Fibroblast of the aortic adventitia (primary cell): ENCODE results near the gene PGAM1. TPM values are rescaled to one million over a fixed set of nuclear protein-coding genes. Genes with fewer than 3 reads are reported as not detected.
"Not testable (repeated sequence)": the region's sequence is repeated elsewhere in the genome, so short reads cannot be mapped to it uniquely, and the experiment has no call there.

Experiments used
- DNase-seq: peaks from one replicate; pipeline ENCODE4 v3.0.0-alpha.2; 2010; ENCODE audit warnings: low read depth
- H3K4me3 ChIP-seq: 2 replicates; pipeline ENCODE4 v1.5.1; 2011; ENCODE audit warnings: low read depth, mild to moderate bottlenecking, control low read depth, low read length, moderate library complexity
- total RNA-seq: library from RNA; depleted of rRNA; stranded (reverse); fragments of >200 nt; gene quantifications from 2 replicates; pipeline ENCODE4 v1.2.3, GENCODE V29; 2012; ENCODE audit warnings: low replicate concordance
- TF ChIP-seq, protein P1 (sequence below): IDR thresholded peaks from 2 replicates; pipeline ENCODE4 v1.5.1; 2011; ENCODE audit warnings: mild to moderate bottlenecking, low read length, control low read depth, inconsistent platforms; ENCODE audit not compliant: insufficient read depth

PGAM1 gene
- total RNA-seq, 1 donor: 362 TPM

DNA sequence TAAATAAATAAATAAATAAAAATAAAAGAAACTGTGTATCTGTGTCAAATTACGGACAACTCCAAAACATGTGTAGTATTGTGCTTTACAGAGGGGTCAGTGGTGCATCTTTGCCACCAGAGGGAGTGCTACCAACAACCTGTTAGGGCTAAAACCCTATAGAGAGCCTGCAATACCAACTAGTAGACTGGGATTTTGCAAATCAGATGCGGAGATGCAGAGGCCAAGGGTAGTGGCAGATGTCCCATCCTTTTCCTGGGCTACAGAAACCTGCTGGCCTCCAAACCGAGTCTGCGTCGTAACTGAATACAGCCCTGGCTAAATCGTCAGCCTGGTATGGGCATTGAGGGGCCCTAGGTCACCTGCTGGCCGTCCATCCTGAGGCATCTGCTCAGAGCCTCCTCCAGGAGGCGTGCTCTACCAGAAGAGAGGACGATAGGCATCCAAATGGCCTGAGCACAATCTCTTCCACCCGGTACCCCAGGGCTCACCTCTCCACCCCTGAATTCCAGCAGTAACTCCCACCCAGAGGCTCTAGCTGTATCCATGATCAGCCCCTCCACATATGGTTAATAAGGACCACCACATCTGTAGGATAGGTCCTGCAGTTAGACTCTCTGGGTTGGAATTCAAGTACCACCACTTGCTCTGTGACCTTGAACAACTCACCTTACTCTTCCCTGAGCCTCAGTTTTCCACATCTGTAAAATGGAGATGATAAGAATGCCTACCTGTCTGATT lies 18.6 kb upstream of the PGAM1 start:
- DNase-seq: peak; percentile 84
- TF ChIP-seq, protein P1, sequence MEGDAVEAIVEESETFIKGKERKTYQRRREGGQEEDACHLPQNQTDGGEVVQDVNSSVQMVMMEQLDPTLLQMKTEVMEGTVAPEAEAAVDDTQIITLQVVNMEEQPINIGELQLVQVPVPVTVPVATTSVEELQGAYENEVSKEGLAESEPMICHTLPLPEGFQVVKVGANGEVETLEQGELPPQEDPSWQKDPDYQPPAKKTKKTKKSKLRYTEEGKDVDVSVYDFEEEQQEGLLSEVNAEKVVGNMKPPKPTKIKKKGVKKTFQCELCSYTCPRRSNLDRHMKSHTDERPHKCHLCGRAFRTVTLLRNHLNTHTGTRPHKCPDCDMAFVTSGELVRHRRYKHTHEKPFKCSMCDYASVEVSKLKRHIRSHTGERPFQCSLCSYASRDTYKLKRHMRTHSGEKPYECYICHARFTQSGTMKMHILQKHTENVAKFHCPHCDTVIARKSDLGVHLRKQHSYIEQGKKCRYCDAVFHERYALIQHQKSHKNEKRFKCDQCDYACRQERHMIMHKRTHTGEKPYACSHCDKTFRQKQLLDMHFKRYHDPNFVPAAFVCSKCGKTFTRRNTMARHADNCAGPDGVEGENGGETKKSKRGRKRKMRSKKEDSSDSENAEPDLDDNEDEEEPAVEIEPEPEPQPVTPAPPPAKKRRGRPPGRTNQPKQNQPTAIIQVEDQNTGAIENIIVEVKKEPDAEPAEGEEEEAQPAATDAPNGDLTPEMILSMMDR: peak; percentile 90
- H3K4me3 ChIP-seq: no peak overlapping the region

DNA sequence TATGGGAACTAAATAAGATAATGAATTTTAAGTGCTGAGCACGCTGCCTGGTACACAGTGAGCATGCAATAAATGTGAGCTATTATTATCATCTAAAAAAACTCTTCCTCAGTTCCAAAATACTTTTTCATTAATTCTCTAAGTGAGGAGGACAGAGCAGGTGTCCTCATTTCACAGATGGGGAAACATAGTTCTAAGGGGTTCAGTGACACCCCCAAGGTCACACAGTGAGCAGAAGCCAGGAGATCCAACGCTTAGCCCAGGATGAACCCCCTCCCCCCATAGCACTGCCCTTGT lies 18.1 kb upstream of the PGAM1 start:
- TF ChIP-seq, protein P1: no peak
- DNase-seq: no peak
- no peak overlapping the region for H3K4me3 ChIP-seq

DNA sequence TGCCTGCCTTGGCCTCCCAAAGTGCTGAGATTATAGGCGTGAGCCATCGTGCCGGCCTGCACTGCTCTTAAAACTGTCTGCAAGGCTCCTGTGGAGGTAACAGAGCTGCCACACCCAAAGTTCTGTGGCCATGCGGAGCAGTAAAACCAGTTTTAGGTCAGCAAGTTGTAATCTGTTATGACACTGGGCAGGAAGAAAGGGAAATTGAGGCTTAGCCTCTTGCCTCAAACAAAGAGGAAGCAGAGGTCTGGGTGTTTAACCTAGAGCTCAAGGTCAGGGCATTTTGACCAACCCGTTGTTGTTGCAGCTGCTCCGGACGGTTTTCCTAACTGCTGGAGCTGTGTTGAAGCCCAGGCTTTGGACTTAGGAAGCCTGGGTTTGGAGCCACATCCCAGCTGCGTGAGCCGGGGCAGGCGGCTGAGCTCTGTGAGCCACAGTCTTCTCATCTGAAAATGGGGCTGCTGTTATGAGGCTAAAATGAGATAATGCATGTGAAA lies 17.4 kb upstream of the PGAM1 start:
- DNase-seq: no peak
- no peak overlapping the region for H3K4me3 ChIP-seq
- TF ChIP-seq, protein P1: no peak

DNA sequence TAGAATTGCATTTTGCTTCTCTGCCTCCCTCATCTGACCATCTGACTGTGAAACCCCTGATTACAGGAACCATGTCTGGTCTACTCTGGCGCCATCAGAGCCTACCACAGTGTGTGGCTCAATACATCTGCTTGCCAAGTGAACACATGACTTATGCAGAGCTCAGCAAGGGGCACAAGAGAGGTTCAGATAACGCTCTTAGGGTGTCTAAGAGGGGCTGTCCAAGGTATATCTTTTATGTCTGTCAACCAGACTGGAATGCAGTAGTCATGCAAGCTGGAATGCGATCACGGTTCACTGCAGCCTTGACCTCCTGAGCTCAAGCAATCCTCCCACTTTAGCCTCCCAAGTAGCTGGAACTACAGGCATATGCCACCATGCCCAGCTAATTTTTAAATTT lies 14.6 kb upstream of the PGAM1 start:
- TF ChIP-seq, protein P1: no peak
- peak; percentile 31 for DNase-seq
- no peak overlapping the region for H3K4me3 ChIP-seq

DNA sequence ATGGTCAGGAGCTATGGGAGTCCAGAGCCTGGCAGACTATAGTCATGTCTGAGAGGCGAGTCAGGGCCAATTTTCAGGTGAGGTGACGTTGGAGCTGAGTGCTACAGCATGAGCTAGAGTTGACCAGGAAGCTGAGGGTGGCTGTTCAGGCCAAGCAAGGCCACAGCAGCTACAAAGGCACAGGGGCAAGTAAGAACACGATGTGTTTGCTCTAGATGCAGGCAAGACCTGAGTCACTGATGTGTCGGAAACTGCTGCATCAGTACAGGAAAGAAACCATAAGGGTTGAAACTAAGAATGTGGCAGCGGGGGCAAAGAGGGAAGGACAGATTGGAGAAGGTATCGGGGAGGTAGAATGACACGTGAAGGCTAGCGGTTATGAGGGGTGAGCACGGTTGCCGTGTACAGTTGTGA lies 13.1 kb upstream of the PGAM1 start:
- DNase-seq: no peak
- no peak overlapping the region for H3K4me3 ChIP-seq
- TF ChIP-seq, protein P1: no peak

DNA sequence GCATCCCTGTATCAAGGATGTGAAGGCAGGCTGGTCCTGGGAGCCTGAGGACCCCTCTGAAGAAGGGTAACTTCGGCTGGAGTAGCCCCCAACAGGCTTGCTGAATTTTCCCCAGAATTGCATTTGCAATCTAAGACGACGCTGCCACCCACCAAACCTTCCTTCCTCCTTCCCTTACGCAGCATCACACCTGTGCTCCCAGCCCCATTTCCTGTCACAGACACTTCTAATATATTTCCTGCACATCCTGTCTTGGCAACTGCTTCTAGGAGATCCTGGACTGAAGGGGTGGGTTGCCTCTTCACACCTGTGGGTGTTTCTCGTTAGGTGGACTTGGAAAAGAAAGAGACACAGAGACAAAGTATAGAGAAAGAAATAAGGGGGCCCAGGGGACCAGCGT lies 9.4 kb upstream of the PGAM1 start:
- TF ChIP-seq, protein P1: no peak
- H3K4me3 ChIP-seq: no peak overlapping the region
- no peak for DNase-seq

DNA sequence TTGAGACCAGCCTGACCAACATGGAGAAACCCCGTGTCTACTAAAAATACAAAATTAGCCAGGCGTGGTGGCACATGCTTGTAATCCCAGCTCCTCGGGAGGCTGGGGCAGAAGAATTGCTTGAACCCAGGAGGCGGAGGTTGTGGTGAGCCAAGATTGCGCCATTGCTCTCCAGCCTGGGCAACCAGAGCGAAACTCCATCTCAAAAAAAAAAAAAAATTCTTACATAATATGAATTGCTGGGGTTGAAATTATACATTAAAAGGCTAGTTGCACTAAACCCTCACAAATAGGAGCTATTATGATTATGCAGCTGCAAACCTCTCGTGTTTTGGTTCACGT lies 2.3 kb upstream of the PGAM1 start:
- not testable (repeated sequence) for H3K4me3 ChIP-seq, DNase-seq
